ENCODE results near the gene SIN3A.
A peak's percentile ranks its signal among the peaks of the same experiment; 100 is the strongest.
"Not testable (repeated sequence)": the region's sequence is repeated elsewhere in the genome, so short reads cannot be mapped to it uniquely, and the experiment has no call there.

The SIN3A gene

DNA sequence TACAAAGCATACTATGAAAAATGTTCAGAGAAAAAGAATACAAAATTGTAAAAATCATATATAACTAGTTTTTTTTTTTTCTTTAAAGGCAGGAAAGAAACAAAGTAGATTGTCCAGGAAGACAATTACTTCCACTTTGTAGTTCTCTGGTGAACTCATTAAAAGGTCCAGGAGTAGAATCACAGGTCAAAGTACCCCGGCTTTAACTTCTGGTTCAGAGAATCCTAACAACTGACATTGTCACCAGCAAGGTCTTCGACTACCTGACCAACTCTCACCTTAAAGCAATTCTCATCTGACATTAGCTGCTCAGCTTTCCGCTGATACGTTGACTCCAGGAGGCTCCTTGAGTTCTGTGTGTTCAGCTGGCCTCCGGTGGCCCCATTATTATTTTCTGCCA, 67.5 kb downstream of the SIN3A start:
- DNase-seq (ENCODE audit: low read depth in 1 of 2, low spot score in 1 of 2), result not testable (repeated sequence)

DNA sequence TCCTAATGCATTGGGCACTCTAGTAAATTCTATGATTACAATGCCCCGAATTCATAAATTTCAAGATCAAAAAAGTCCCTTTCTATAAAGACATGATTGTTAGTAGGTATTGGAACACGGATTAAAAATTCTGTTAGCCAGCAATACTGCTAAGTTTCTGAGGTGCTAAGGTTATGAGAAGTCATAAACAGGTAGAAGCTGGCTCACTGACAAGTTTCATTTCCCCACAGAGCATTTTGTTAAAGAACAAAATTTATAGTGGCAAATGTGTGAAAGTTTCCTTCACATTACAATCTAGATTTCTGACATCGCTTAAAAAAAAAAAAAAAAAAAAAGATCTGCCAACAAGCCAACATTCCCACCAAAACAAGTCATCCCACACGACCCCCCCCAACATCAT, 70.7 kb downstream of the SIN3A start:
- DNase-seq (ENCODE audit: low read depth in 1 of 2, low spot score in 1 of 2), result no peak

DNA sequence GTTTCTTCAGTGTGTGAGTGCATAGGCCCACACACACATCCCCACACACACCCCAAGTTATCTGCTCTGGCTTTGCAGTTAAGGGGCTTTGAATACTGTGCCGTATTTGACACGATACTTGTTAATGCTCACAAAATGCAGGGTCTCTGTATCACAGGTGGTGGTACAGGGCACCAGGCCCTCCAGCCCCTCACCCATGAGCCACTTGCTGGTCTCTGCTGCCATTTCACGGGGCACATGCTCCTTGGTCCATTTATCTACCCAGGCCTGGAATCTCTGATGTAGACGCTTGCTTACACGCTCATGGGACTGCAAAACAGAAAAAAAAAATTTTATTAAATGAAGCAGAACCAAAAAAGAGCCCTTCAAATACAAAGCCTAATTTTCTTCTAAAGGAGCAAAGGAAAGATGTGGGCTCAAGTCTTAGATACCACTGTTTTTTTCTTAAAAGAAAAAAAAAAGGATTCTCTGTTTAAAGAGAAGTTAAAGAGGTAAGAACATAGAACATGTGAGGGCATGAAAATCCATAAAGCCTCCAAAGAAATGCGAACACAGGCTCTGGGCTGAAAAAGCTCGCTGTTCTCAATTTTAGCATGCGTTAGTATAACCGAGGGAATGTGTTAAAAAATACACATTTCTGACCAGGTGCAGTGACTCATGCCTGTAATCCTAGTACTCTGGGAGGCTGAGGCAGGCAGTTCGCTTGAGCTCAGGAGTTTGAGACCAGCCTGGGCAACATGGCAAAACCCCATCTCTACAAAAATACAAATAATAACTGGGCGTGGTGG, 79.4 kb downstream of the SIN3A start:
- DNase-seq (ENCODE audit: low read depth in 1 of 2, low spot score in 1 of 2), result no peak

DNA sequence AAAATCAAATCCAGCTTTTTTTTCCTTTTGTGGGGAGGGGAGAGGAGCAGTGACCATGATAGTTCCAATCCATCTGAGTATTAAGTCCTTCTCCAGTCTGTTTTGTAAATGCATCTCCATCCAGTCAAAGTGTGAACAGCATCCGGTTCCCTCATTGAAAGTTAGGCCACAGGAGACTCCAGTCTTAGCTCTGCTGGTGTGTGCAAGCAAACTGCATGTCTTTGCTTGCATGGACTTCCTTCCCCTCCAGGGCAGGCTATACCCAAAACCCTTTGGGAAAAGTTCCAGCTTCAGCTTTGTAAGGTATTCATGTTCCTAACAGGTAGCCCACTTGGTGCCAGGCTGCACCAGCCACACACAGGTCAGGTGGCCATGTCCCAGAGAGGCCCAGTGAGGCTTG, 80.0 kb downstream of the SIN3A start:
- no peak for DNase-seq (ENCODE audit: low read depth in 1 of 2, low spot score in 1 of 2)

DNA sequence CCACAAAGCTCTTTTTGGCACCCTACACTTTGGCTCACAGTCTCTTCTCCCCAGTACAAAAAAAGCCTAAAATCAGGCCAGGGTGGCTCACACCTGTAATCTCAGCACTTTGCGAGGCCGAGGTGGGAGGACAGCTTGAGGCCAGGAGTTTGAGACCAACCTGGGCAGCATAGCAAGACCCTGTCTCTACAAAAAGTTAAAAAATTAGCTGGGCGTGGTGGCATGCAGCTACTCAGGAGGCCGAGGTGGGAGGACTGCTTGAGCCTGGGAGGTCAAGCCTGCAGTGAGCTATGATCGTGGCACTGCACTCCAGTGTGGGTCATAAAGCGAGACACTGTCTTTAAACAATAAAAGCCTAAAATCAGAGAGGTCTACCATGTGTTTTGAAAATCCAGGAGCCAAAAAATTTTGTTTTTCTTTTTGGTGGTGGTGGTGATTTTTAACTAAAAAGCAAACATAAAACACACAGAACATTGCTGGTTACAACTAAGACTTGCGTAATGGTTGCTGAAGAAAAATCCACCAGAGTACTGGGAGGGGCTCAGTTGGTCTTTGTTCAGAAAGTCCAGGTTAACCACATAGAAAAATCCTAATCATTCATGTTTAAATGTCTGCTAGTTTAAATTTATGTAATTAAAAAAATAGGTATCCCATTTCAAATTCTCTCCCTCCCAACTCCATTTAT, 81.5 kb downstream of the SIN3A start:
- no peak for DNase-seq (ENCODE audit: low read depth in 1 of 2, low spot score in 1 of 2)

DNA sequence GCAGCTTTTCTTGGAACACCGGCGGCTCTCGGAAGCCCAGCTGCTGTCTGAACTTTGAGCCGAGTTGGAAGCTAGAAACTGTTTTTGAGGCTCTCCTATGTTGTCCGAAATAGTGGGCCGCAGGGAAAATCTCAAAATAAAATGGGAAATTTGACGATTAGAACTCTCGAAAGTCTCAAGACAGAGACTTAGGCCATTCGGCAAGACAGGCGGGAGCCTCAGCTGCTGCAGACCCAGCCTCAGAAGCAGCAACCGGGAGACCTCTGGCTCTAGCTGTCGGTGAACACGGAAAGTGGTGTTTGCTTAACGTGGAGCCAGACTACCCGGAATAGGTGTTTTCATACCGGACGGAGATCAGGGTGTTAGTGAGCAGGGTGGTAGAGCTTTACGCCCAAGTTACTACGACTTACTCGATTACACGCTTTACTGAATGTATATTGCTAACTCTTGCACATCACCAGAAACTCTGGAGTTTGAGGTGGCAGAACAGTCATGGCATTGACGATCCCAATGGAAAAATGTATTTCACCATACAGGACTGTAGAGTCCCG, 82.7 kb downstream of the SIN3A start:
- DNase-seq (ENCODE audit: low read depth in 1 of 2, low spot score in 1 of 2), result no peak

- peak; percentile 85 to 93 for DNase-seq (ENCODE audit: low read depth in 1 of 2, low spot score in 1 of 2)
Measured at GRCh38 chr15:75367913-75368688, 83.4 kb downstream of the SIN3A start, which contains the start of gene MAN2C1. MAN2C1 (minus strand) TSS chr15:75368607; CDS start chr15:75368583, 24 bp downstream.

DNA sequence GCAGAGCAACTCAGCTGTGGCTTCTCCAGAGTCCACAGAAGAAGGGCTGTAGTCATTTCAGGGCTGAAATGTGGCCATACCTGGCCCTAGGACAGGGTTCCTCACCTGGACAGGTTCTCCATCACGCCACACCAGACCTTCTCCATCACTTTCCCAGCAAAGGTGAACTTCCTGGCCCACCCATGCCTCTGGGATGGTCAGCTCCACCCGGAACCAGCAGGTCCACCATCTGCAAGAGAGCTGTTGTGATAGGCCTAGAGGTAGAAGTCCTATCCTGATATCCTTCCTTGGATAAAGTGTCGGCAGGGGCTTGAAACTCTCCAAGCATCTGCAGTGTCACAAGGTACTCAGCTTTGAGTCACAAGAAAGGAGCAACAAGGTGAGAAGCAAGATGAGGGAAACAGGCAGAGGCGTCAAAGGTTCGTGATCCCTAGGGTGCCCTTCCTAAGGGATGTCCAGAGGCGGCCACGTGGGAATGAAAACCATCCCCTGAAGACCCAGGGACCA, 84.0 kb downstream of the SIN3A start:
- DNase-seq (ENCODE audit: low read depth in 1 of 2, low spot score in 1 of 2), result no peak

DNA sequence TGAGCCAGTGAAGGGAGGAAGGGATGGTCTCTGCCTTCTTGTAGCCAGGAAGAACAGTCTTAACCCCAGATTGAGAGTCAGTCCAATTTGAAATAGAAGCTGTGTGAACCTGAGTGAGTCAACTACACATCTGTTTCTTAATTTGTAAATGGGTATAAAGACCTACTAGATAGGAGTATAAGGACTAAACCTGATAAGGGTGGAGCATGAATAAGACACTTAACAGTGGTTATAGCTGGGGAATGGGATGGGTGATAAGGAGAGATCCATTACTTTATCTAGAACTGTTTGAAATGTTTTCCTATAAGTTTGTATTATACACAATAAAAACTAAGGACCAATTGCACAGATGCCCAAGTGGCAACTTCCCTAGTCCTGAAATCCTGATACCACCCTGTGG, 84.5 kb downstream of the SIN3A start:
- no peak for DNase-seq (ENCODE audit: low read depth in 1 of 2, low spot score in 1 of 2)

GRCh38 chr15:75366163-75366562, 85.3 kb downstream of the SIN3A start:
- DNase-seq (ENCODE audit: low read depth in 1 of 2, low spot score in 1 of 2), result no peak

DNA sequence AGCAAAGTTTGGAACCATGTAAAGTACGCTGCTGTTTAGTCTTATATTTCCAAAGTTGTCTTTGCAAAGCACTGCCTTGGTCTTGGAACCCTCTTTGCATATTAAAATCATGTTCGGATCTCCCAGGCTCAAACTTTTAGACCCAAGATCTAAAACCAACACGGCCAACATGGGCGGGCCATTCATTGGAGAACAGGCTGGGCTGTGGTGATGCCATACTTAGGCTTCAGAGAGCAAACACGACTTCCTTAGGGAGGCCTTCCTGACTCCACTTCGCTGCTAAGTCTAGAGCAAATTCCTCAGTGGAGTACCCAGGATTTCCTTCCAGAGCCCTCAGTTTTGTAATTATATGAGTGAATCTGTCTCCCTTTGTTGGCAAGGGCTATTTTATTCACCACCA, 86.6 kb downstream of the SIN3A start:
- no peak for DNase-seq (ENCODE audit: low read depth in 1 of 2, low spot score in 1 of 2)

- DNase-seq (ENCODE audit: low read depth in 1 of 2, low spot score in 1 of 2), result no peak
Measured at GRCh38 chr15:75363786-75364185, 87.7 kb downstream of the SIN3A start.

DNA sequence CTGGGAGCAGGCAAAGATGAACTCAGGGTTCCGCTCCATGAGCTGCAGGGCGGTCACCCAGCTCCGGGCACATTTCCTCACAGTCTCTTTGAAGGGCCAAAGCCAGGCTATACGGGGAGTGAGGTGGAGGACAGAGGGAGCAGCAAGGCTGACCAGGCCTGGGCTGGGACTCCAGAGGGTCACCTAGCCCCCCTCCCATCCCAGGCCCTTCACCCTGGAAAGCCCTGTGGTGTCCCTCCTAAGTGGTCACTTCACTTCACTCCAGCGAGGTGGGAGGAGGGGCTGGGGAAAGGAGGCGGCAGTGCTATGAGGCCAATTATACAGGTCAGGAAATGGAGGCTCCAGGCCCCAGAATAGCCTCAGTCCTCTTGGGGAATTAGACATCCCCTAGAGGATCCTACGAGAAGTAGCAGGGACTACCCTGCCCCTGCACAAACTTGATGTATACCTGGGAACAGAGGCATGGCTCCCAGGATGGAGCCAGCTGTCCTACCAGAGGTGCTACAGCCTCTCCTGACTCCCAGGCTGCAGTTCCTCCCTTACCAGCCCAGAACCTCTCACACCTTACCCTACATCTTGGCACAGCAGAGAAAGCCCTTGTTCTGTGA, 88.7 kb downstream of the SIN3A start:
- no peak for DNase-seq (ENCODE audit: low read depth in 1 of 2, low spot score in 1 of 2)

DNA sequence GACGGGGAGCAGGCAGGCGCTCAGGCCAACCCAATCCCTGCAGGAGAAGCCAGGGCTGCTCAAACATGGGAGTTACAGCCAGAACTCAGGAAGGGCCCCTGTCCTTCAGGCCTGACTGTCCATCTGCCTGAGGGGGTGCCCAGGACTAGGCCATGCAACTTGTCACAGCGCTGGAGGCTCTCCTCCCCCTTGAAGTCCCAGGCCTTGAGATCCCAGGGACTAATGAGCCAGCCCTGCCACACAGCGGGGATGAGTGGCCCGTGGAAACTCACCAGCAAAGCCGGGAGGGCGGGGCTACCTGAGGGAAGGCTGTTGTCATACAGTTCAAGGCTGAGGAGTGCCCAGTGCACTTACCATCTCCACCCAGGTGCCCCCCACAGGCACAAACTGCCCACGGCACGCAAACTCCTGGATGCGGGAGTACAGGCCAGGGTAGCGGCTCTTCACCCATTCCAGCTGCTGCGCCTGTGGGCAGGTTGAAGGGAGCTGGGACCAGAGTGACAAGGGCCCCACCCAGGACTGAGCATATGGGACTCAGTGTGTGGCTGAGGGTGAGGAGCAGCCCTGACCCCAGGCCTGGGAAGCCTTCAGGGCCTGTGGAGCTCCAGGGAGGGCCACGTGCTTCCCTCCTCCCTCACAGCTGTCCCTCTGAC, 89.4 kb downstream of the SIN3A start:
- no peak for DNase-seq (ENCODE audit: low read depth in 1 of 2, low spot score in 1 of 2)

DNA sequence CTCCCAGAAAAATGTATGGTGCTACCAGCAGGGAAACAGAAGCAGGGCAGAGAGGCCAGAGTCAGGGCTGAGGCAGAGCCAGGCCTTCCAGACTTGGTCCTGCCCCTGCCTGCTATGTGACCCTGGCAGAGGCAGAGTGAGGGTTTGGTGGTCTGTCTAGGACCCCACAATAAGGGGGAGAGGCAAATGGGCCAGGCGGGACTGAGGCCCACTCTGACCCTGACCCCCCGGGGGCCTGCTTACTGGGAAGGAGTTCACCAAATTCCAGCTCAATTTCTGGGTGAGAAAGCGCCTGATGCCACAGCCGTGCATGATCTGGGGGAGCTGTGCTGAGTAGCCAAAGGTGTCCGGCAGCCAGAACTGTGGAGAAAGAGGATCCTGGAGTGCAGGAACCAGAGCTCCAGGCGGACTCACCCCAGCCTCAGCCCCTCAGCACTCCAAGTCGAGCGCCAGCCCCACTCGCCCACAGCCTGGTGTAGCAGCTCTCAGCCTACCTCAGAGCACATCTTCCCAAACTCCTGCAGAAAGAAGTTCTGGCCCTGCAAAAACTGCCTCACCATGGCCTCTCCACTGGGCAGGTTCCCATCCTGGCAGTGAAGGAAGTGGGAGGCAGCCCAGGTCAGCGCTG, 90.0 kb downstream of the SIN3A start:
- no peak for DNase-seq (ENCODE audit: low read depth in 1 of 2, low spot score in 1 of 2)

DNA sequence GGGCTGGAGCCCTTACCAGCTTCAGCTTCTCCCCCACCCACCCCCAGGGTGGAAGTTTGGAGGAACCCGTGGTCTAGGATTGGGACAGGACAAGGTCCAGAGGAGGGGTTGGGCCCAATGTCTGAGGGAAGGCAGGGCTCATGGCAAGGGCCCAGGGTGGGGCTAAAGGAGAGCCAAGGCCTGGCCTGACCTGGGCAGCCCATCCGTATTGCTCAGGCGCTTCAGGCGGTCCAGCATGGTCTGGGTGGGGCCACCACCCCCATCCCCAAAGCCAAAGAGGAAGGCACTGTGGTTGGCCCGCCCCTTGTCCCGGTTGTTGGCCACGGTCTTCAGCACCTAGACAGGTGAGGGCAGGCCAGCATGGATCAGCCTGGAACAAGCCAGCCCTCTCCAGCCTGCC, 90.6 kb downstream of the SIN3A start:
- no peak for DNase-seq (ENCODE audit: low read depth in 1 of 2, low spot score in 1 of 2)

GRCh38 chr15:75360391-75360790, 91.1 kb downstream of the SIN3A start:
- DNase-seq (ENCODE audit: low read depth in 1 of 2, low spot score in 1 of 2), result no peak

GRCh38 chr15:75359537-75360250, 91.8 kb downstream of the SIN3A start:
- DNase-seq (ENCODE audit: low read depth in 1 of 2, low spot score in 1 of 2), result no peak

GRCh38 chr15:75358771-75359536, 92.5 kb downstream of the SIN3A start:
- no peak for DNase-seq (ENCODE audit: low read depth in 1 of 2, low spot score in 1 of 2)

Data from activated CD4-positive, alpha-beta T cell treated with anti-CD3 and anti-CD28 coated beads, Interleukin-2, amount 50 U/mL, for 24 hours (primary cell).